OCI-LY7 (cell line): ENCODE results near the gene KLF3. TPM values are rescaled to one million over a fixed set of nuclear protein-coding genes. Genes with fewer than 3 reads are reported as not detected.

Experiments used
- BruUV-seq: library from RNA; stranded (reverse); fragments of 400-500 nt; replicated peaks from 2 replicates; lab custom pipeline; 2021; lab: Mats Ljungman, UMichigan
- CTCF ChIA-PET: fragments of 300-600 bp; sonication (Branson Sonifier 250); formaldehyde crosslinking; loops from one replicate; lab custom pipeline; 2022; ENCODE audit warnings: antibody characterized with exemption; ENCODE audit not compliant: unreplicated experiment; lab: Charles Lee
- POLR2A ChIA-PET: fragments of 300-600 bp; sonication (Branson Sonifier 250); formaldehyde crosslinking; loops from one replicate; lab custom pipeline; 2022; ENCODE audit warnings: antibody characterized with exemption; lab: Charles Lee
- DNase-seq: peaks from one replicate; pipeline ENCODE4 v3.0.0-alpha.2; 2015; ENCODE audit warnings: low spot score
- H2AFZ ChIP-seq: fragments of 200-600 bp; sonication (generic), shearing (Covaris generic); 2 replicates; pipeline ENCODE4 v1.6.1; 2014; ENCODE audit warnings: mild to moderate bottlenecking, antibody characterized with exemption, low read length, moderate library complexity
- H3K27ac ChIP-seq: fragments of 200-600 bp; sonication (generic); 2 replicates; pipeline ENCODE4 v1.5.1; 2014; ENCODE audit warnings: mixed run types, low read depth, mild to moderate bottlenecking, moderate library complexity, low read length, inconsistent platforms; ENCODE audit not compliant: poor library complexity, severe bottlenecking
- H3K36me3 ChIP-seq: fragments of 200-600 bp; sonication (generic); 2 replicates; pipeline ENCODE4 v1.6.1; 2014; ENCODE audit warnings: mild to moderate bottlenecking, antibody characterized with exemption, low read length, moderate library complexity, mixed read lengths; ENCODE audit not compliant: insufficient read depth
- H3K4me1 ChIP-seq: fragments of 200-600 bp; sonication (generic); 2 replicates; pipeline ENCODE4 v1.5.1; 2014; ENCODE audit warnings: mild to moderate bottlenecking, low read length; ENCODE audit not compliant: insufficient read depth, poor library complexity, severe bottlenecking
- H3K4me2 ChIP-seq: fragments of 200-600 bp; sonication (generic); 2 replicates; pipeline ENCODE4 v1.6.1; 2014; ENCODE audit warnings: mild to moderate bottlenecking, low read length
- H3K4me3 ChIP-seq: fragments of 200-600 bp; sonication (generic); 2 replicates; pipeline ENCODE4 v1.5.1; 2014; ENCODE audit warnings: mild to moderate bottlenecking, low read depth, low read length; ENCODE audit not compliant: poor library complexity, severe bottlenecking
- H3K79me2 ChIP-seq: fragments of 200-600 bp; sonication (generic); 2 replicates; pipeline ENCODE4 v1.6.1; 2016; ENCODE audit warnings: low read depth, mild to moderate bottlenecking, low read length, moderate library complexity, mixed read lengths; ENCODE audit not compliant: insufficient read depth
- H3K9me2 ChIP-seq: fragments of 200-600 bp; sonication (generic); 2 replicates; pipeline ENCODE4 v1.6.1; 2016; ENCODE audit warnings: mild to moderate bottlenecking, low read length, mixed read lengths; ENCODE audit not compliant: insufficient read depth
- H3K9me3 ChIP-seq: fragments of 200-600 bp; sonication (generic); 2 replicates; pipeline ENCODE4 v1.6.1; 2014; ENCODE audit warnings: mild to moderate bottlenecking, mixed run types, low read length, mixed read lengths
- H4K20me1 ChIP-seq: fragments of 200-600 bp; sonication (generic); 2 replicates; pipeline ENCODE4 v1.6.1; 2014; ENCODE audit warnings: mild to moderate bottlenecking, antibody characterized with exemption, low read length, moderate library complexity, mixed read lengths; ENCODE audit not compliant: insufficient read depth
- EZH2phosphoT487 ChIP-seq: fragments of 200-600 bp; sonication (generic); IDR thresholded peaks from 2 replicates; pipeline ENCODE4 v1.6.1; 2018; ENCODE audit warnings: low read depth, borderline replicate concordance, mild to moderate bottlenecking, mixed run types, antibody characterized with exemption, low read length, moderate library complexity, mixed read lengths
- intact Hi-C: fragments of 100-400 bp; cut with micrococcal nuclease; formaldehyde crosslinking; loops from one replicate; pipeline ENCODE4 v1.10.0; 2022; ENCODE audit not compliant: unreplicated experiment
- total RNA-seq, 2 experiments: library from RNA; depleted of rRNA in 1 of 2; stranded (reverse); fragments of >200 nt in 1 of 2; shearing (Covaris generic) in 1 of 2; gene quantifications; 2 replicates each; pipeline ENCODE4 v1.2.3, GENCODE V29; 2014 to 2022
- TF ChIP-seq, protein P1 (sequence below): fragments of 200-600 bp; sonication (generic); conservative IDR thresholded peaks from 2 replicates; pipeline ENCODE4 v1.5.1; 2014; ENCODE audit warnings: mild to moderate bottlenecking, antibody characterized with exemption, low read length, moderate library complexity, mixed read lengths

KLF3 gene
- total RNA-seq, 2 experiments from 2014 or later = 0.09 to 0.23 TPM

DNA sequence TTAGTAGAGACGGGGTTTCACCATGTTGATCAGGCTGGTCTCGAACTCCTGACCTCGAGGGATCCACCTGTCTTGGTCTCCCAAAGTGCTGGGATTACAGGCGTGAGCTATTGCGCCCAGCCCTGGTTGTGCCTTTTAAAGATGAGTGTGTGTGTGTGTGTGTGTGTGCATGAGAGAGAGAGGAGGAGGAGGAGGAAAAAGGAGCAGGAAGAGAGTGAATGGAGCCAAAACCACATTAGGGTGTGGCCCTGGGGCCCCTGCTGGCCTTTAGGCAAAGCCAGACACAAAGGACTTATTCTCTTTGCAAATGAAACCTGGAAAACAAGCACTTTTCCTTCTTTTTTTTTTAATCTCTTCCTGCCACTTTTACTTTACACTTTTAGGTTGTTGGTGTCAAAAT, 48.2 kb upstream of the KLF3 start:
- Histone ChIP-seq H4K20me1 (no peaks in the 10 kb centered on the region), H3K4me2 (no peak overlapping the region), H3K9me2 (no peaks in the 10 kb centered on the region), H3K79me2 (no peaks in the 10 kb centered on the region), H3K27ac (no peak overlapping the region), H3K9me3 (no peaks in the 10 kb centered on the region), H2AFZ (no peak overlapping the region), H3K4me3 (no peak overlapping the region), H3K36me3 (no peaks in the 10 kb centered on the region), H3K4me1 (no peaks in the 10 kb centered on the region)
- CTCF ChIA-PET = no interaction called here
- TF ChIP-seq EZH2phosphoT487 = no peak
- TF ChIP-seq, protein P1, sequence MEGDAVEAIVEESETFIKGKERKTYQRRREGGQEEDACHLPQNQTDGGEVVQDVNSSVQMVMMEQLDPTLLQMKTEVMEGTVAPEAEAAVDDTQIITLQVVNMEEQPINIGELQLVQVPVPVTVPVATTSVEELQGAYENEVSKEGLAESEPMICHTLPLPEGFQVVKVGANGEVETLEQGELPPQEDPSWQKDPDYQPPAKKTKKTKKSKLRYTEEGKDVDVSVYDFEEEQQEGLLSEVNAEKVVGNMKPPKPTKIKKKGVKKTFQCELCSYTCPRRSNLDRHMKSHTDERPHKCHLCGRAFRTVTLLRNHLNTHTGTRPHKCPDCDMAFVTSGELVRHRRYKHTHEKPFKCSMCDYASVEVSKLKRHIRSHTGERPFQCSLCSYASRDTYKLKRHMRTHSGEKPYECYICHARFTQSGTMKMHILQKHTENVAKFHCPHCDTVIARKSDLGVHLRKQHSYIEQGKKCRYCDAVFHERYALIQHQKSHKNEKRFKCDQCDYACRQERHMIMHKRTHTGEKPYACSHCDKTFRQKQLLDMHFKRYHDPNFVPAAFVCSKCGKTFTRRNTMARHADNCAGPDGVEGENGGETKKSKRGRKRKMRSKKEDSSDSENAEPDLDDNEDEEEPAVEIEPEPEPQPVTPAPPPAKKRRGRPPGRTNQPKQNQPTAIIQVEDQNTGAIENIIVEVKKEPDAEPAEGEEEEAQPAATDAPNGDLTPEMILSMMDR = no peak
- POLR2A ChIA-PET = no interaction called here
- intact Hi-C loops = no loop called here
- no TSS peak for BruUV-seq
- no peak for DNase-seq

DNA sequence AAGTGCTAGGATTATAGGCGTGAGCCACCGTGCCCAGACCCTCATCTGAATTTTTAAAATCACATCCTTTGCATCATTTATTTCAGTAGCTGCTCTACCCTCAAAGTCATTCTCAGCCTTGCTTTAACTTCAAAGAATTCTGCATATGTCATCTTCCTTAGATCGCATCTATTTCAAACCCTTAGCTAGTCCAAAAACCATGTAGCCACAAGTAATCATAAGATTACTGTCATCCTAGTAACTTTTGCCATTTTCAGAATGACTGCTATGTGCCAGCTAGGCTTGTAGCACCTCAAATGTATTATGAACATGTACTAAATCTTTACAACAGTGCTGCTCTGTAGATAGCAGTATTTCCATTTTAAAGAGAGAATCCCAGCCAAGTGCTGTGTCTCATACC, 45.5 kb upstream of the KLF3 start:
- no peaks in the 10 kb centered on the region for H3K4me1 ChIP-seq
- CTCF ChIA-PET = no interaction called here
- no peak overlapping the region for H3K4me2 ChIP-seq
- no peaks in the 10 kb centered on the region for H3K9me3 ChIP-seq
- TF ChIP-seq EZH2phosphoT487 = no peak
- TF ChIP-seq, protein P1 = no peak
- no peaks in the 10 kb centered on the region for H4K20me1 ChIP-seq
- no TSS peak for BruUV-seq
- no peak overlapping the region for H3K4me3 ChIP-seq
- intact Hi-C loops = no loop called here
- no peaks in the 10 kb centered on the region for H3K79me2 ChIP-seq
- no peak overlapping the region for H2AFZ ChIP-seq
- no peak overlapping the region for H3K27ac ChIP-seq
- POLR2A ChIA-PET = no interaction called here
- H3K36me3 ChIP-seq = no peaks in the 10 kb centered on the region
- no peaks in the 10 kb centered on the region for H3K9me2 ChIP-seq
- DNase-seq = no peak

DNA sequence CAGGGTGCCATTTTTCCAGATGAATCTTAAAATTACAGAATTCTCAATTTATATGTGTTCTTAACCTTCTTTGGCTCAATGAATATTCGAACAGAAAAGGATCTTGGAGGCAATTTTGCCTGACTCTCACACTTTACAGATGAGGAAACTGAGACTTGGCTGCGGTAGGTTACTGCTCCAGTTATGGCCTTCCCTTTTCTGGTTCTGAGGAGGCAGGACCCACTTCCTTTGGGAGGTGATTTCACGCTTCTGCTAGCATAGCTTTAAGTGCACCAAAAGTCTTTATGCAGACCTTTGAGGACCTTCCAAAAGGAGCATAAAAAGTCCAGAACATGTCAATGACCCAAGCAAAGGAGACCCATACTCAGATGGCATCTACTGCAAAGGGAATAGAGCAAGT, 44.7 kb upstream of the KLF3 start:
- intact Hi-C loops = no loop called here
- CTCF ChIA-PET = no interaction called here
- H3K4me2 ChIP-seq = no peak overlapping the region
- no peak overlapping the region for H2AFZ ChIP-seq
- no peaks in the 10 kb centered on the region for H4K20me1 ChIP-seq
- H3K27ac ChIP-seq = no peak overlapping the region
- no peak for DNase-seq
- H3K4me1 ChIP-seq = no peaks in the 10 kb centered on the region
- TF ChIP-seq, protein P1 = no peak
- TF ChIP-seq EZH2phosphoT487 = no peak
- POLR2A ChIA-PET = no interaction called here
- no peaks in the 10 kb centered on the region for H3K36me3 ChIP-seq
- H3K4me3 ChIP-seq = no peak overlapping the region
- no TSS peak for BruUV-seq
- H3K9me3 ChIP-seq = no peaks in the 10 kb centered on the region
- no peaks in the 10 kb centered on the region for H3K79me2 ChIP-seq
- H3K9me2 ChIP-seq = no peaks in the 10 kb centered on the region
